H9 (cell line): ENCODE results near the gene TMEM198. TPM values are rescaled to one million over a fixed set of nuclear protein-coding genes. Genes with fewer than 3 reads are reported as not detected.

Experiments
- DNase-seq: peaks from one replicate; pipeline ENCODE4 v3.0.0-alpha.2; 2017
- H2AFZ ChIP-seq: one replicate; pipeline ENCODE4 v1.6.1; 2013; ENCODE audit warnings: mild to moderate bottlenecking, low read length, control low read depth, moderate library complexity
- H2AK5ac ChIP-seq: 2 replicates; pipeline ENCODE4 v1.6.1; 2013; ENCODE audit warnings: low read length, control low read depth, mixed read lengths; ENCODE audit not compliant: insufficient read length
- H2BK120ac ChIP-seq: one replicate; pipeline ENCODE4 v1.6.1; 2013; ENCODE audit warnings: low read depth, mild to moderate bottlenecking, low read length, control low read depth, inconsistent platforms; ENCODE audit not compliant: poor library complexity, severe bottlenecking
- H2BK12ac ChIP-seq: 2 replicates; pipeline ENCODE4 v1.6.1; 2013; ENCODE audit warnings: low read length, control low read depth, mixed read lengths, low read depth; ENCODE audit not compliant: insufficient read length
- H2BK15ac ChIP-seq: 2 replicates; pipeline ENCODE4 v1.6.1; 2013; ENCODE audit warnings: low read depth, low read length, control low read depth
- H2BK20ac ChIP-seq: one replicate; pipeline ENCODE4 v1.6.1; 2013; ENCODE audit warnings: low read depth, mild to moderate bottlenecking, low read length, control low read depth, inconsistent platforms; ENCODE audit not compliant: poor library complexity, severe bottlenecking
- H2BK5ac ChIP-seq: 2 replicates; pipeline ENCODE4 v1.6.1; 2013; ENCODE audit warnings: low read length, control low read depth, mixed read lengths; ENCODE audit not compliant: insufficient read length
- H3K14ac ChIP-seq: 2 replicates; pipeline ENCODE4 v1.6.1; 2013; ENCODE audit warnings: low read length, control low read depth; ENCODE audit not compliant: insufficient read depth
- H3K18ac ChIP-seq: 2 replicates; pipeline ENCODE4 v1.6.1; 2013; ENCODE audit warnings: low read depth, mild to moderate bottlenecking, mixed read lengths, low read length, control low read depth; ENCODE audit not compliant: insufficient read length
- H3K23ac ChIP-seq: 2 replicates; pipeline ENCODE4 v1.6.1; 2013; ENCODE audit warnings: low read length, control low read depth, mixed read lengths, low read depth; ENCODE audit not compliant: insufficient read length
- H3K23me2 ChIP-seq: 2 replicates; pipeline ENCODE4 v1.6.1; 2013; ENCODE audit warnings: low read depth, mild to moderate bottlenecking, mixed read lengths, low read length, control low read depth; ENCODE audit not compliant: insufficient read length, poor library complexity, severe bottlenecking
- H3K27ac ChIP-seq: 2 replicates; pipeline ENCODE4 v1.5.1; 2013; ENCODE audit warnings: low read length, control low read depth, mixed read lengths, low read depth; ENCODE audit not compliant: insufficient read length
- H3K27me3 ChIP-seq: 2 replicates; pipeline ENCODE4 v1.6.1; 2013; ENCODE audit warnings: low read length, control low read depth, inconsistent platforms; ENCODE audit not compliant: insufficient read depth
- H3K4ac ChIP-seq: 2 replicates; pipeline ENCODE4 v1.6.1; 2013; ENCODE audit warnings: low read depth, mild to moderate bottlenecking, control low read depth, inconsistent platforms, low read length, moderate library complexity
- H3K4me1 ChIP-seq: 2 replicates; pipeline ENCODE4 v1.6.1; 2013; ENCODE audit warnings: low read length, control low read depth, inconsistent platforms; ENCODE audit not compliant: insufficient read depth
- H3K4me2 ChIP-seq: 2 replicates; pipeline ENCODE4 v1.6.1; 2013; ENCODE audit warnings: low read length, control low read depth, mixed read lengths; ENCODE audit not compliant: insufficient read length, insufficient read depth
- H3K56ac ChIP-seq: 2 replicates; pipeline ENCODE4 v1.6.1; 2013; ENCODE audit warnings: low read depth, mild to moderate bottlenecking, mixed read lengths, low read length, control low read depth; ENCODE audit not compliant: insufficient read length
- H3K79me1 ChIP-seq: 2 replicates; pipeline ENCODE4 v1.6.1; 2013; ENCODE audit warnings: low read depth, mild to moderate bottlenecking, moderate library complexity, low read length, control low read depth, inconsistent platforms; ENCODE audit not compliant: insufficient read depth, poor library complexity, severe bottlenecking
- H3K79me2 ChIP-seq: 2 replicates; pipeline ENCODE4 v1.6.1; 2013; ENCODE audit warnings: low read length, control low read depth, inconsistent platforms; ENCODE audit not compliant: insufficient read depth
- H3K9ac ChIP-seq: 2 replicates; pipeline ENCODE4 v1.6.1; 2013; ENCODE audit warnings: low read length, control low read depth, mixed read lengths; ENCODE audit not compliant: insufficient read length; ENCODE audit errors: extremely low read depth
- H3K9me3 ChIP-seq: one replicate; pipeline ENCODE4 v1.6.1; 2013; ENCODE audit warnings: low read depth, low read length, inconsistent platforms; ENCODE audit not compliant: control insufficient read depth
- H3T11ph ChIP-seq: one replicate; pipeline ENCODE4 v1.6.1; 2013; ENCODE audit warnings: mild to moderate bottlenecking, low read length, control low read depth, inconsistent platforms
- H4K20me1 ChIP-seq: one replicate; pipeline ENCODE4 v1.6.1; 2013; ENCODE audit not compliant: control insufficient read depth, insufficient read length, insufficient read depth
- H4K5ac ChIP-seq: 2 replicates; pipeline ENCODE4 v1.6.1; 2013; ENCODE audit warnings: low read depth, mild to moderate bottlenecking, mixed read lengths, low read length, control low read depth; ENCODE audit not compliant: insufficient read length
- H4K8ac ChIP-seq: replicated peaks from 2 replicates; pipeline ENCODE4 v1.6.1; 2013; ENCODE audit warnings: low read length, control low read depth, mixed read lengths, low read depth; ENCODE audit not compliant: insufficient read length
- H4K91ac ChIP-seq: 2 replicates; pipeline ENCODE4 v1.6.1; 2013; ENCODE audit warnings: low read depth, mild to moderate bottlenecking, moderate library complexity, mixed read lengths, low read length, control low read depth; ENCODE audit not compliant: insufficient read length
- H3K27ac Mint-ChIP-seq, 3 experiments: 2 replicates in 2 of 3; 3 replicates in 1 of 3; pipeline ENCODE4 v1.8.0; 2020 to 2021; ENCODE audit warnings: mixed read lengths in 3 of 3, mild to moderate bottlenecking in 1 of 3, moderate library complexity in 1 of 3
- H3K27me3 Mint-ChIP-seq: 2 replicates; pipeline ENCODE4 v1.8.0; 2021; ENCODE audit warnings: low read depth, mild to moderate bottlenecking, moderate library complexity, mixed read lengths
- H3K36me3 Mint-ChIP-seq, 3 experiments: 2 replicates in 2 of 3; 3 replicates in 1 of 3; pipeline ENCODE4 v1.8.0; 2020 to 2021; ENCODE audit warnings: low read depth in 3 of 3, mixed read lengths in 3 of 3; ENCODE audit not compliant: insufficient read depth in 1 of 3
- H3K4me1 Mint-ChIP-seq, 2 experiments: 2 replicates each; pipeline ENCODE4 v1.8.0; 2020; ENCODE audit warnings: mixed read lengths in 2 of 2
- H3K4me3 Mint-ChIP-seq, 2 experiments: 2 replicates in 1 of 2; 3 replicates in 1 of 2; pipeline ENCODE4 v1.8.0; 2020 to 2021; ENCODE audit warnings: mild to moderate bottlenecking in 2 of 2, mixed read lengths in 2 of 2, moderate library complexity in 1 of 2
- H3K9me3 Mint-ChIP-seq, 2 experiments: 2 replicates in 1 of 2; 3 replicates in 1 of 2; pipeline ENCODE4 v1.8.0; 2020; ENCODE audit warnings: mild to moderate bottlenecking in 2 of 2, mixed read lengths in 2 of 2, moderate library complexity in 1 of 2
- CTCF ChIP-seq: fragments of 200-600 bp; sonication (generic); conservative IDR thresholded peaks from 3 replicates; pipeline ENCODE4 v1.8.0; 2021; ENCODE audit warnings: antibody characterized with exemption, mild to moderate bottlenecking
- WGBS: extraction: QIAGEN DNeasy Blood & Tissue Kit; methylation state at CpG from one replicate; pipeline ENCODE4 v1.1.7; 2013; ENCODE audit warnings: missing lambda C conversion rate, low lambda C conversion rate, mixed read lengths; ENCODE audit not compliant: insufficient read length; ENCODE audit errors: extremely low coverage; 5-methylcytosine and 5-hydroxymethylcytosine counted together
- total RNA-seq: library from RNA; stranded (reverse); gene quantifications from 2 replicates; pipeline ENCODE4 v1.2.1, GENCODE V29; 2021

Gene TMEM198
- total RNA-seq, 1 experiment from 2014 or later, result 7.7 TPM

- no peak overlapping the region for H3K9ac ChIP-seq
- no peak overlapping the region for H3K27ac ChIP-seq
- no peak overlapping the region for H3K18ac ChIP-seq
- Mint-ChIP-seq H3K4me3 (no peak overlapping the region; a peak in 1 of 5 replicates), H3K36me3 (peaks cover 46 to 79% (median 60%) of the 10 kb centered on the region in 3 experiments), H3K9me3 (no peaks in the 10 kb centered on the region; a peak in 2 of 5 replicates), H3K27ac (peak overlapping the region in 2 of 3 experiments; percentile 66 to 75; a peak in 2 of 7 replicates), H3K27me3 (no peaks in the 10 kb centered on the region; the same call in 1 of the 2 replicates), H3K4me1 (peaks cover 69 to 71% of the 10 kb centered on the region in 2 experiments)
- no peak overlapping the region for H4K5ac ChIP-seq
- no peak overlapping the region for H2BK120ac ChIP-seq
- H3T11ph ChIP-seq, result no peak overlapping the region
- no peak overlapping the region for H3K4me2 ChIP-seq
- H3K23ac ChIP-seq, result no peak overlapping the region
- no peak for DNase-seq
- no peak overlapping the region for H4K8ac ChIP-seq
- no peak overlapping the region for H2BK5ac ChIP-seq
- H2BK12ac ChIP-seq, result no peak overlapping the region
- H3K4ac ChIP-seq, result no peak overlapping the region
- no peaks in the 10 kb centered on the region for H3K79me1 ChIP-seq
- H3K27me3 ChIP-seq, result no peaks in the 10 kb centered on the region
- H3K79me2 ChIP-seq, result no peaks in the 10 kb centered on the region
- no peak overlapping the region for H2BK15ac ChIP-seq
- H3K4me1 ChIP-seq, result peaks cover 26% of the 10 kb centered on the region; the same call in 1 of the 2 replicates
- no peak overlapping the region for H2AK5ac ChIP-seq
- TF ChIP-seq CTCF, result no peak
- no peak overlapping the region for H2AFZ ChIP-seq
- H3K9me3 ChIP-seq, result no peaks in the 10 kb centered on the region
- no peaks in the 10 kb centered on the region for H3K23me2 ChIP-seq
- H4K20me1 ChIP-seq, result no peaks in the 10 kb centered on the region
- H3K14ac ChIP-seq, result no peak overlapping the region
- no peak overlapping the region for H2BK20ac ChIP-seq
- H3K56ac ChIP-seq, result no peak overlapping the region
- no peak overlapping the region for H4K91ac ChIP-seq
- WGBS, result no CpG with 5 or more reads among the region's 20 CpGs
Observed at GRCh38 chr2:219563271-219563928, 19.6 kb downstream of the TMEM198 start.
